NCI-H748 treated with DMSO at 0.1 percent for 48 hours (cell line): Measurements from ENCODE around the gene SPATA18.
"Not testable (repeated sequence)": the region's sequence is repeated elsewhere in the genome, so short reads cannot be mapped to it uniquely, and the experiment has no call there.

Source experiments
- DNase-seq: peaks from one replicate; lab custom pipeline; 2025; lab: John Stamatoyannopoulos, UW

Gene SPATA18

DNA sequence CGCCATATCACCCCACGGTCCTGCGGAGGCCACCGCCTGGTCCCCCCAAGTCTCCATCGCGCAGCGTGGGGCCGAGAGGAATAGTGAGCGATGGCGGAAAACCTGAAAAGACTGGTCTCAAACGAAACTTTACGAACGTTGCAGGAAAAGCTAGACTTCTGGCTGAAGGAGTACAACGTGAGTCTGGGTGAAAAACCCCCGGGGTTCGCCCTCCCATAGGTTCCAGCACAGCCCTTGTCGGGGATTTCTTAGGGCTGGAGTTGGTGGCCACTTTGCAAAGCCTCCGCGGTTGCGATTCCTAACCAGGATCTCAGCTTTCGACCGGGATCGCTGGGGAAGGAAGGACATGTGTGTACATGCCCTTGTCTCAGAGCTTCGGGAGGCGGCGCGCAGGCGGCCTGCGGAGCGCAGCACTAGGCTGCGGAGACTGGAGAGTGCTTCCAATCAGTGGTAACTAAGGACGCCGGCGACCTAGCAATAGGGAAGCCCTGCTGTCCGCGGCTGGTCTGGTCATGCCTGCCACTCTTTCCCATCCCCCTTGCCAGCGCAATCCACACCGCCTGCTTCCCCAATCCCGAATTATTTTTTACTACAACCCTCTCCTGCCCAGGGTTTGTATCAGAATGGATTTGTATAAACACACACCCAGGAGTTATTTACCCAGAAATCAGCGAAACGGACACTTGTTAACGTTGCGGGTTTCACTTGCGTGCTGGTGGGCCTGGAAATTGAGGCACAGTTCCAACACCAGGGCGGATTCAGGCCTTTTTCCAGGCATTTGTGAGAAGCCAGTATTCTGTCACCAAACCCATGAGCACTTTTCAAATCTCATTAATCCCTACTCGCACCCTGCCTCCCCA, 741 bp downstream of the SPATA18 start:
- DNase-seq, result peak; percentile 74

DNA sequence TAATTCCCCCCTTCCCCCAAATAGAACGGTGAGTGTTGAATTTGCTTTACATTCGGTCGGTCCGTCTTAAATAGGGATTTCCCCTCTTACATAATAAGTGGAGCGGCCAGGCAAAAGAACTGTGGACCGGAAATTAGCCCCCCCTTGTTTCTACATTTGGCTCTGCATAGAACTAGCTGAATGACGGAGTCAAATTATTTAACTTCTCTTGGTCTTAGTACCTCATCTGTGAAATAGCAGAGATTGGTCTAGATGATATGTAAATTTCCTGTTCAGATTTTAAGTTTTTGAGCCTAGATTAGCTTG, 1.3 kb downstream of the SPATA18 start:
- DNase-seq, result no peak

DNA sequence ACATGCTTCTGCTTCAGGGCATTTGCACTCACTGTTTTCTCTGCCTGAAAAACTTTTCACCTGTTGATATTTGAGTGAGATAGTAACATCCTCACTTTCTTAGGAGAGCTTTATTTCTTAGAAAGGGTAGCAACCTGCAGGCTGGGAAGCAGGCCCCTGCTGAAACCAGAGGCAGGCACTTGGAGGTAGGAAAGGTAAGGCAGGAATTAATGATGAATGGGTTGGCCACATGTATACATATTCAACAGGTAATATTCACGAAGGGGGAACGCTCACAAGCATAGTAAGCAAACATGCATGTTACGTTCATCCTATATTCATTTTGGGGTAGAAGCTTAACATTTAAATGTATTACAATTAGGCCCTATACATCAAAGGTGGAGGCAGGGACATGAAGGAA, 3.1 kb downstream of the SPATA18 start:
- DNase-seq, result no peak

DNA sequence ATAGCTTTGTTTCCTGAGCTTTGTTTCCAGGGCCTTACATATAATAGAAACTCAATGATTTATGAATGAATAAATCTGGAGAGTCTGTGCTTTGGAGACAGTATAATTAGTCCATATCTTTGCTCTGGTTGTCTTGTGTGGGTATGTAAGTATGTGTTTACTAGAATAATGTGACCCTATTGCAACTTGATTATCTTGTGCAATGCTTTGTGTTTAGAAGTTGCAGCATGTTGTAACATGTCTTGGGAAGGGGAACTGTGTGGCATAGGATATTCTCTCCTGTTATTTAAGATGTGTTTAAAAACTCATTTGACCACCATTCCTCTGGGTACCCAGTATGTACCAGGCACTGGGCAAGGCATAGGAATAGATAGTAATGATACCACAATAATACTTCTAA, 6.1 kb downstream of the SPATA18 start:
- DNase-seq, result no peak

DNA sequence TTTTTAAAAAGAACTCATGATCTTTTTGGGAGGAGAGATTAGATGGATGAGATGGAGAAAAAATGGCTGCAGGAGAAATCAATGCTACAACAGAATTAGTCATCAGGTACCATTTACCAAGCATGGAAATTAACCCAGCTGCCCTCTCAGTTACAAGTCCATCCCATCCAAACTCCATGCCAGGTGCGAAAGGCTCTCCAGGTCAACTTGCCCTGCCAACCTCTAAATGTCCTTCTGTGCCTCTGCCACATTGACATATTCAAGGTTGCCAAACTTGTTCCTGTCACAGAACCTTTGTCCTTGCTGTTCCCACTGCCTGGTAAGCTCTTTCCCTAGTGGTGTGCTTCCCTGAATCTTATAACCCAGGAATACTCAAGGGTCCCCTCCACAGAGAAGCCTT, 7.2 kb downstream of the SPATA18 start:
- no peak for DNase-seq

DNA sequence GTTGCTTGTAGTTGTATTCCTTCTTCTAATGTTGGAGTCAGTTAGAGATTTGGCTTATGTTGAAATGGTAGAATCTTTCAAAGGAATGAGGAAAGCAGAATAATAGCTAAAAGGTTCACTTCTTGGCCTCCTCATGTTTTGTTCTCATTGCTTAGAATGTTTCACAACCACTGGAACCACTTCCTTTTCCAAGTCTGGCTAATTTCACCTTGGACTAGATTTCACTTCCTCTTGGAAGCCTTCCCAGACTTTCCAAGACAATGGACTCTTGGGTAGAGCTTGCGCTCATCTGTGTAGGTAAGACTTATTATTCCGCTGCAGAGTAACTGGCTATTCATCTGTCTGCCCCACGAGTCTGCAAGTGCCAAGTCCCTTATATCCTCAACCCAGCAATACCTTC, 8.3 kb downstream of the SPATA18 start:
- no peak for DNase-seq

DNA sequence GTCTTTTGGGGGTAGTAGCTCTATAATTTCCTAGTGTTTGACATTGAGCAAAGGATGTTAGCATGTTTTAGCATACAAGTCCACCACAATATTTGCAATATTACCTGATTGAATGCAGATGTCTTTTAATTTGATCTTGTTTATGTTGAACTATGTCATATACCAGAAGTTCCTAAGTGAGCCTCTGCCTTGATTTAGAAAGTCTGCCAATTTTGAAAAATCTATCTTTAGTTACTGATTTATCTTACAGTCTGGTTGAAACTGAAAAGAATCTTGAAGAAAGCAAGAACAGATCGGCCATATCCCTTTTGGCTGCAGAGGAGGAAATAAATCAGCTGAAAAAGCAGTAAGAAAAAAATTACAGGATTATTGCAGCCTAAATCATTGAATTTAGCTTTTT, 18.5 kb downstream of the SPATA18 start:
- DNase-seq, result no peak

DNA sequence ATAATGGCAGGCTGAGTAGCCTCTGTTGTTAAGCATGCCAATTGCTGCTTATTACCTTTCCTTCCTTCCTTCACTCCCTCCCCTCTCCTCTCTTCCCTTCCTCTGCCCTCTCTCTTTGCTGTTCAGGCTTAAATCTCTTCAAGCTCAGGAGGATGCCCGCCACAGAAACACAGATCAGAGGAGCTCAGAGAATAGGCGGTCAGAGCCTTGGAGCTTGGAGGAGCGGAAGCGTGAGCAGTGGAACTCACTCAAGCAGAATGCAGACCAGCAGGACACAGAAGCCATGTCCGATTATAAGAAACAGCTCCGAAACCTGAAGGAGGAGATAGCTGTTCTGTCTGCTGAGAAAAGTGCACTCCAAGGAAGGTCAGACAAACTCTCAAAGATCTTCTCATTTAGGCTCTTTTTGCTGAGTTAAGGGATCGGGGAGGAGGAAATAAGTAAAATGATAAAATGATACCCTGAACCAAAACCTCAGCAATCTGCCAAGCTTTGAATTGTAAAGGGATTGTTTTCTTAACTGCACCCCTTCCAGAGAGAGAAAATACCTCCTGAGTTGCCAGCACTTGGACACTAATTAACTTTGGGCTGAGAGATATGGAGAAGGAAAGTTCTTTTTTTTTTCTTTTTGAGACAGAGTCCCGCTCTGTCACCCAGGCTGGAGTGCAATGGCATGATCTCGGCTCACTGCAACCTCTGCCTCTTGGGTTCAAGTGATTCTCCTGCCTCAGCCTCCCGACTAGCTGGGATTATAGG, 20.9 kb downstream of the SPATA18 start:
- no peak for DNase-seq

DNA sequence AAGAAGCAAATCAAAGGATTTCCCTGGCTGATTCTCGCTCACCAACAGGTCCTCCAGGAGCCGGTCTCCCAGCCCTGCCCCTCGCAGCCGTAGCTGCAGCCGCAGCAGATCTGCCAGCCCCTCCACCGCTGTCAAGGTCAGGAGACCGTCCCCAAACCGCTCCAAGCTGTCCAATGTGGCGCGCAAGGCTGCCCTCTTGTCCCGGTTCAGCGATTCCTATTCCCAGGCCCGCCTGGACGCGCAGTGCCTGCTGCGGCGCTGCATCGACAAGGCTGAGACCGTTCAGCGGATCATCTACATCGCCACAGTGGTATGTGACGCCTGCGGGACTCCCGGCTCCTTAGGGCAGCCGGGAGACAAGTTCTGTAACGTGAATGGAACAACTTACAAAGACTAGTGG, 25.6 kb downstream of the SPATA18 start:
- no peak for DNase-seq

DNA sequence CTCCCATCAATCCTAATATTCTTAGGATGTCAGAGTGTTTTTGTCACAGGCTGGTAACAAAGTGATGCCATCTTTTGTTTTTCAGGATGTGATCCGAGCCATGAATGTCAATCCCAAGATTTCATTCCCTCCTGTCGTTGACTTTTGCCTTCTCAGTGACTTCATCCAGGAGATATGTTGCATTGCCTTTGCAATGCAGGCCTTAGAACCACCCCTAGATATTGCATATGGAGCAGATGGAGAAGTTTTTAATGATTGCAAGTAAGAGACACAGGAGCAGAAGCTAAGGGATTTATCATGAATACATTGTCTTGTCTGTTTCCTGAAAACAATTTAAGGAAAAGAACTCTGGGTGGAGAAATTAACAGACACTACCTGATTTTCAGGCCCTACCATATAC, 28.6 kb downstream of the SPATA18 start:
- DNase-seq, result no peak

DNA sequence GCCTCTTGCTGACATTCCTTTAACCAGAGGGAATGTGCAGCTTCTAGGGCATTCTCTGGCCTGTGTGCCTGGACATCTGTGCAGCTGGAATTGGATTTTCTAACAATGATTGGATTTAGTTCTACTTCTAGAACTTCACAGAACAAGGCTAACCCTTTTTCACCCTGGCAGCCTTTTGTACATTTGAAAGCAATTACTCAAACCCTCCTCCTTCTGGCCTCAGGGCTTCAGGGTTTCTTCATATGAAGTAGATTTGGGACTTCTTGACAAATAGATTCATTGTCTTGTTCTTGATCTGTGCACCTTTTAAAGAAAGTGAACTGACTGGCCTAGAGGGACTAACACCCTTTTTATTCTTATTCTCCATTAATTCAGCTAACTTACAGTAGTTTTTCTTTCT, 30.1 kb downstream of the SPATA18 start:
- DNase-seq, result no peak

DNA sequence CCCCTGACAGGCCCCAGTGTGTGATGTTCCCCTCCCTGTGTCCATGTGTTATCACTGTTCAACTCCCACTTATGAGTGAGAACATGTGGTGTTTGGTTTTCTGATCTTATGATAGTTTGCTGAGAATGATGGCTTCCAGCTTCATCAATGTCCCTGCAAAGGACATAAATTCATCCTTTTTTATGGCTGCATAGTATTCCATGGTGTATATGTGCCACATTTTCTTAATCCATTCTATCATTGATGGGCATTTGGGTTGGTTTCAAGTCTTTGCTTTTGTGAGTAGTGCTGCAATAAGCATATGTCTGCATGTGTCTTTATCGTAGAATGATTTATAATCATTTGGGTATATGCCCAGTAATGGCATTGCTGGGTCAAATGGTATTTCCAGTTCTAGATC, 35.3 kb downstream of the SPATA18 start:
- not testable (repeated sequence) for DNase-seq

DNA sequence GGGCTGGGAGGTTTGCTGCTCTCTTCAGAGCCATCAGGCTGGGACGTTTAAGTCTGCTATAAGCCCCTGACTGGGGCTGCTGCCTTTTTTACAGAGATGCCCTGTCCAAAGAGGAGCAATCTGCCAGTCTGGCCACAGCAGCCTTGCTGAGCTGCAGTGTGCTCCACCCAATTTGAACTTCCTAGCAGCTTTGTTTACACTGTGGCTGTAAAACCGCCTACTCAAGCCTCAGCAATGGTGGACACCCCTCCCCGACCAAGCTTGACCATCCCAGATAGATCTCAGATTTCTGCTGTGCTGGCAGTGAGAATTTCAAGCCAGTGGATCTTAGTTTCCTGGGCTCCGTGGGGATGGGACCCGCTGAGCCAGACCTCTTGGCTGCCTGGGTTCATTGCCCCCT, 40.7 kb downstream of the SPATA18 start:
- DNase-seq, result peak; percentile 17

DNA sequence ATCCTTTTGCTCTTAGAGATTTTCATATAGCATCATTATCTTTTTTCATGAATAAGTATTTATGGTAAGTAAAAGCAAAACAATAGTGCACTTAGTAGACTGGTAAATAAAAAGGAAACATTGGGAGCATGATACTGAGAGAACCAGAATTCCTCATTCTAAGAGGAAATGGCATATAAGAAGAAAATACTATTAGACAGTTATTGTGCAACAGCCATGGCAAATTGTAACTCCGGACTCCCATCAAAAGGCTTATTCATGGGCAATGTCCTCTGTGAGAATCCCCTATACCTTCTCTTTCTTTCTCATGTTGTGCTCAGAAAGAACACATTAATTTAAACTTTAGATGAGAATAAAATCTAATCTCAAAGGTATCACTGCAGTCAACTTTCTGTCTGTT, 42.4 kb downstream of the SPATA18 start:
- no peak for DNase-seq

DNA sequence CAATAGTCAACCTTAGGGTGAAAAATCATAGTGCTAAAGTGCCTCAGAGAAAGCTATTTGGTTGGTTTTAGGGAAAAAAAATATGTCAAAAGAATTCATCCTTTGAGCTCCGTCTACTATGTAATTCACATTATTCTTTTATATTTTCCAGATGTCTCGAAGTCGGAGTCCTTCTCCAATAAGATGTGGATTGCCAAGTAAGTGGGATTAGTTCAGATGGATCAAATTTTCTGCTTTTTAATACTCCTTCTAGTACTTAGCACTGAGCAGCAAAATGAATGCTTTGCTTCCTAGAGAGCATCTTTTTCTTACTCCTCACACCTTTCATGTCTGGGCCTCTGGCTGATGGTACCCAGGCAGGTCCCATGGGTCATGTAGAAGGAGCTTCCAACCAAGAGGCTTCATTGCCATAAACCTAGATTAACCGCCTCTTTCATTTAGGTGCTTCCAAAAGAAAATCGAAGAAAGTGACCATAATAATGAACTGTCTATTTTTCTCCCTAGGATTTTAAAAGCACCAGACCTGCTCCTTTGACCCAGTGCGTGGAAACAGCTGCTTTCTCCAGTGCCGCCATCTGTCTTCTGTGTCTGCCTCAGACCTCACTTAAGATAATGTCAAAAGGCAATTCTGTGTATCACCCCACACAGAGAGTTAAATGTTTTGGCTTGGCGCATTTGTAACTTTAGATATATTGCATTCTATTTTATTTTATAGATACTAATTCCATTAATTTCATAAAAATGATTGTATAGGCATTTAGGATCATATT, 43.5 kb downstream of the SPATA18 start:
- DNase-seq, result no peak

DNA sequence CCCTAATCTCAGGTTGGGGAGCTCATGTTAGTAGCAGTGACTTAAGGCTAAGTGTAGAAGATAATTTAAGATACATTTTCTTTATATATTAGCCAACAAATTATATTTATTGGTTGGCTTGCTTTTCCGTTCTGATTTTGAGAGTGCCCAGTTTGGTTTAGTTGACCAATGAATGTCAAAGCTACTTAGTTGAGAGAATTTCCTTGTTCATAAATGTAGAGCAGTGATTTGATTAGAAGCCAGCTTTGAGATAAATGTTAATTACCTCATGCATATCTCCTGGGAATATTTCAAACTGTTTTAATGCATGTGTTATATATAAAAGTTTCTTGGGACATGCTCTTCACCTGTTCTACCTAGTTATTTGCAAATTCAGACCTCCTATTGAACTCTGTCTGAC, 44.3 kb downstream of the SPATA18 start:
- DNase-seq, result no peak

DNA sequence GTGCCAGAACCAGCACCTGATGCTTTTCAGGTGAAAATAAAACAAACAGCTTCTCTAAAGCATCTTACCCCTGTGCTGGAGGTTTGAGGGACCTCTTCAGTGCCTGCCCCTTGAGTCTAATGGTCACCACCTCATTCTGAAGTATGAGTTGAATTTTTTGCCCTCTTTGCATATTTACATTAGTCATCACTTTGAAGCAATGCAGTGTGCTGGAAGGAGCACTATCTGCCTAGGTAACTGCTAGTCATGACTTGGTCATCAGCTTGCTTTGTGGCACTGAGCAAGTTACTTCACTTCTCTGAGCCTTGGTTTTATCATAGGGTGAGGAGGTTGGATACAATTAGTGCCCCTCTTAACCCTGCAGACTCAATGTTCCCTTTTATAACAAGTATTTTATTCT, 44.9 kb downstream of the SPATA18 start:
- DNase-seq, result no peak

DNA sequence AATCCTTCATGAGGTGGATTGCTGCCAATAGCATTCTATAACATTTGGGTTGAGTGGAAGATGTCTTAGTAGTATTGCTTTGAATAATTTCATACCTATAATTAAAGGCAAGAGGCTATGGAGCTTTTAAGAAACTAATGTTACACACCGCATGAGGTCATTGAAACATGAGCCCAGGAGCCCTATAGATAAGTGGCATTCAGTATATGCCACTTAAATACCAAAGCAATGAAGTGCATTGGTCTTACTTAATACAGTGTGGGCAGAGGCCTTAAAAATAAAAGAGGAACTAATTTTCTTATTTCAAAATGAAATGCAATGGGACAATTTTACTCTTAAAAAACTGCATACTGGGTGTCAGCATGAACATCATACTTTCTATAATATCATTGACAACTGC, 47.5 kb downstream of the SPATA18 start:
- no peak for DNase-seq

DNA sequence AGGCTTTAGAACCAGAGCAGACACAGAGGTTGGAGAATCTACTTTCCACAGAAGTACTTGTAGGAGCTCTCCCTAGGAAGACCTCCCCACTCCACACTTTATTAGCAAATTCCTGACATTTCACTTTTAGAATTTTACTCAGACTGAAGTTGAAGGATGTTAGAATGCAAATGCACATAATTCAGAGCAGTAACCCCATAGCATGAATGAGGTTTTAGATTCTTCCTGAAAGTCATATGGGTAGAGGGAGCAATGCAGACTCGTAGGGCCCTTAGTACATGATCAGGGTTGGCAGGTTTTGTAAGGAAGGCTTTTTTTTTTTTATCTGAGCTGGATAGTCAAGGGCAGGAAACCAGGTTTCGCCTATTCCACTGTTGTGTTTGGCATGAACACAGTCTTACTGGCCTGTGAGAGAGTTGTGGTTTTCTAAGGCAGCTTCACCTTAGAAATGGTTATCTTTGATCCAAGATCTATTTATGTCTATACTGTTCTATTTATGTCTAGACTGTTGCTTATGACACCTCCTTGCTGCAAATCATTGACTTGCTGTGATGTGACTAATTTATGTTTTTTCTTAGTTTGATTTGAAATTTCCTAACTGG, 48.9 kb downstream of the SPATA18 start:
- DNase-seq, result no peak

DNA sequence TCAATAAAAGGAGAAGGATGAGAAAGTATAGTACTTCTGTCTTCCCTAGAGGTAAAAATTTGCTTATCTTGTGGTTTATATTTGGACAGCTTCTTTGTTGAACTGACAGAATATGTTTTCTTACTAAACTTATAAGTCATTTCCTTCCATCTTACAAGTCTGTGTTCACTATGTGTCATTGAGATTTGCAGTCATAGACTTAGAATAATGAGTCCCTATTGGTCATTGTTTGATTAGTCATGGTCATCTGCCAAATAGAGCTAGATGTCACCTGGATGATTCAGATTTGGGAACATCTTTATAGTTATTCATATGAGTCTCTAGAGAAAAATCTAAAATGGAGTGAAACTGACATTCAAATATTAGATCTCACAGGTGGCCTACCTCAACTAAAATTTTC, 51.5 kb downstream of the SPATA18 start:
- DNase-seq, result no peak

DNA sequence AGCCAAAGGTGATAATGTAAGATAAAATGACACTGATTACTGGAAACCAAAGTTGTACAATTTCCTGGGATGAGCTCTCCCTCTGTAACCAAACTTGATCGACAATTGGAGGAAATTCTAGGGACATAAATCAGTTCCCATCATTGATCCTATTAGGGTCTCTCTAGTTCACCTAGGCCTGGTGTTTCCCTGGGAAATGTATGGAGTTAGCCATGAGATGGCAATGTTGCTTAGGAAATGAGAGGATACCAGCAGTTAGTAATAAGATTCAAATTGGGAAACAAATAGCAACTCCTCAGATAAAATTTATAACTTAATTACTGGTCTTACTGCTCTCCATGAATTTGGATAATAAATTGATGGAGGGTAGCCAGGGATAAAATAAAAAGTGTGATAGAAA, 52.2 kb downstream of the SPATA18 start:
- DNase-seq, result peak; percentile 10

DNA sequence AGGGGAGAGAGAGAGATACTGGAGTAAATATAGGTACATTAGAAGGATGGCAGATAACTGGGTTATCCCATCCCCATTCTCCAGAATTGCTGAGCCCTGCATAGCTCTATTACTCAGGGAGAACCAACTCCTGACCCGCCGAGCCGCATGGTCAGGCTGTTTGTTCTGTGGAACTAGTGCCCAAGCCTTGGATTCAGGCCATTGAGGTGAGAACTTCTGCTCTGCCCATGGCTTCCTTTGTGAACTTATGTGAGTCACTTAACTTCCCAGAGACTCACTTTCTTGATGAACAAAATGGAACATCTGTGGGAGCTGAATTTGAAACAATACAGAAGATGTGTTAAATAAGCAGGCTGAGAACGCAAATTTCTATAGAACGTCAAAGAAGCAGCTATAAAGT, 54.2 kb downstream of the SPATA18 start:
- DNase-seq, result no peak

DNA sequence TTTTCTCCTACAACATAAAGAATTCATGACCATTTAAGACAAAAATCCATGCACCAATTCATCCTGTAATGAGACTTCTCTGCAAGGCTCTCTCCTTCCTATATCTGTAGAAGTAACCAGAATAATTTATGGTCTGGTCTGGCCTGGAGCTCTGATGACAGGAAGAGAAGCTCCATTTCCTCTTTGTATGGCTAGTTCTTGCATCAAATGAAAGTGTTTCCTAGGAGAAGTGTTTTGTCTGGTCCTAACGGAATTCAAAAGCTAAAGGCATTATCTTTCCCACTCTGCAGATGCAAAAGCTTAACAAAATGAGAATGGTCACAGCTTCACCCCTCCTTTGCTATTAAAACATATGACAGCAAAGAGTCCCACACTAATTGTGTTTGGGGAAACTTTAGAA, 55.1 kb downstream of the SPATA18 start:
- no peak for DNase-seq
